D721Med (cell line): Measurements from ENCODE around the gene ITCH.
"Not testable (repeated sequence)": the region's sequence is repeated elsewhere in the genome, so short reads cannot be mapped to it uniquely, and the experiment has no call there.

Experiments used
- DNase-seq: peaks from one replicate; pipeline ENCODE4 v3.0.0; 2011; ENCODE audit warnings: low spot score; ENCODE audit not compliant: insufficient read length
- FAIRE-seq: peaks from 2 replicates; lab custom pipeline; 2011; peaks lifted over from hg19 to GRCh38; lab: Jason Lieb, UNC
- CTCF ChIP-seq: IDR thresholded peaks from 2 replicates; pipeline ENCODE4 v1.5.1; 2012; ENCODE audit warnings: mild to moderate bottlenecking, control low read depth; ENCODE audit not compliant: insufficient read depth; ENCODE audit errors: missing control alignments

Gene ITCH

GRCh38 chr20:34512266-34512954 lies 149.3 kb downstream of the ITCH start:
- DNase-seq: no peak
- no peak for TF ChIP-seq CTCF
- FAIRE-seq: no peak

GRCh38 chr20:34512955-34513419 lies 149.9 kb downstream of the ITCH start:
- no peak for FAIRE-seq
- TF ChIP-seq CTCF: no peak
- no peak for DNase-seq

- DNase-seq, FAIRE-seq: not testable (repeated sequence)
These were observed 151.0 kb downstream of the ITCH start for GRCh38 chr20:34514034-34514433.

- FAIRE-seq (no peak), DNase-seq (no peak)
- no peak for TF ChIP-seq CTCF
These were observed 151.9 kb downstream of the ITCH start for GRCh38 chr20:34514897-34515483.

GRCh38 chr20:34515484-34516246 lies 152.6 kb downstream of the ITCH start:
- FAIRE-seq (no peak), DNase-seq (no peak)
- TF ChIP-seq CTCF: no peak

GRCh38 chr20:34516247-34517113 lies 153.4 kb downstream of the ITCH start, which contains the start of gene DYNLRB1:
Gene DYNLRB1 (plus strand): TSS chr20:34516422. CDS start chr20:34516459, 37 bp downstream.
- TF ChIP-seq CTCF: no peak
- DNase-seq (peak; percentile 76), FAIRE-seq (no peak)

GRCh38 chr20:34517114-34517505 lies 154.0 kb downstream of the ITCH start:
- FAIRE-seq (no peak), DNase-seq (no peak)
- no peak for TF ChIP-seq CTCF

- FAIRE-seq, DNase-seq: not testable (repeated sequence)
These were observed 155.8 kb downstream of the ITCH start for GRCh38 chr20:34518863-34519262.

- not testable (repeated sequence) for DNase-seq, FAIRE-seq
These were observed 156.8 kb downstream of the ITCH start for GRCh38 chr20:34519841-34520240.
